IMR-90 (cell line): Measurements from ENCODE around the gene NXN. TPM values are rescaled to one million over a fixed set of nuclear protein-coding genes. Genes with fewer than 3 reads are reported as not detected.
A peak's percentile ranks its signal among the peaks of the same experiment; 100 is the strongest.

Experiments used
- ATAC-seq: fragments of 200-7000 bp; cut with Tn5 transposase; 2 replicates; pipeline ENCODE4 v1.9.1; 2020; ENCODE audit warnings: low read depth, mild to moderate bottlenecking, moderate library complexity
- BruUV-seq: library from RNA; stranded (reverse); fragments of 400-500 nt; replicated peaks from 2 replicates; lab custom pipeline; 2021; lab: Mats Ljungman, UMichigan
- CTCF ChIA-PET: fragments of 300-600 bp; formaldehyde crosslinking; extraction: SDS; loops from one replicate; lab custom pipeline; 2021; ENCODE audit warnings: antibody characterized with exemption; lab: Yijun Ruan, JAX
- POLR2A ChIA-PET: fragments of 300-600 bp; sonication (Branson Sonifier 250); formaldehyde crosslinking; loops from one replicate; lab custom pipeline; 2022; ENCODE audit warnings: antibody characterized with exemption; ENCODE audit not compliant: unreplicated experiment; lab: Charles Lee
- DNase-seq: peaks from one replicate; pipeline ENCODE4 v3.0.0; 2013
- H2AFZ ChIP-seq: replicated peaks from 2 replicates; pipeline ENCODE3; 2013; ENCODE audit warnings: low read length, mild to moderate bottlenecking; ENCODE audit not compliant: poor library complexity
- H2AK5ac ChIP-seq: 2 replicates; pipeline ENCODE4 v1.6.1; 2013; ENCODE audit warnings: low read depth, low read length, inconsistent platforms
- H2AK9ac ChIP-seq: replicated peaks from 2 replicates; pipeline ENCODE3; 2013; ENCODE audit warnings: mild to moderate bottlenecking, low read depth, low read length, moderate library complexity; ENCODE audit not compliant: poor library complexity
- H2BK120ac ChIP-seq: 2 replicates; pipeline ENCODE4 v1.6.1; 2013; ENCODE audit warnings: low read depth, low read length, inconsistent platforms
- H2BK15ac ChIP-seq: 3 replicates; pipeline ENCODE4 v1.6.1; 2013; ENCODE audit warnings: low read depth, low read length, inconsistent platforms
- H2BK20ac ChIP-seq: 2 replicates; pipeline ENCODE4 v1.6.1; 2013; ENCODE audit warnings: low read depth, mild to moderate bottlenecking, inconsistent platforms, low read length, moderate library complexity
- H2BK5ac ChIP-seq: 2 replicates; pipeline ENCODE4 v1.6.1; 2013; ENCODE audit warnings: mild to moderate bottlenecking, low read depth, low read length, inconsistent platforms; ENCODE audit not compliant: poor library complexity, severe bottlenecking
- H3K14ac ChIP-seq: replicated peaks from 2 replicates; pipeline ENCODE4 v1.6.1; 2013; ENCODE audit warnings: low read depth, low read length, inconsistent platforms
- H3K18ac ChIP-seq: 2 replicates; pipeline ENCODE4 v1.6.1; 2013; ENCODE audit warnings: low read depth, low read length, control low read depth
- H3K23ac ChIP-seq: 2 replicates; pipeline ENCODE4 v1.6.1; 2013; ENCODE audit warnings: low read depth, low read length, inconsistent platforms
- H3K27ac ChIP-seq: 2 replicates; pipeline ENCODE4 v1.5.1; 2013; ENCODE audit warnings: mild to moderate bottlenecking, control low read depth, low read length; ENCODE audit not compliant: insufficient read depth
- H3K27me3 ChIP-seq: 2 replicates; pipeline ENCODE4 v1.6.1; 2013; ENCODE audit warnings: low read length; ENCODE audit not compliant: control insufficient read depth, insufficient read depth
- H3K36me3 ChIP-seq: 2 replicates; pipeline ENCODE4 v1.6.1; 2013; ENCODE audit warnings: low read length, mixed read lengths; ENCODE audit not compliant: control insufficient read depth, insufficient read depth
- H3K4ac ChIP-seq: 2 replicates; pipeline ENCODE4 v1.6.1; 2013; ENCODE audit warnings: low read depth, low read length, inconsistent platforms
- H3K4me1 ChIP-seq: 2 replicates; pipeline ENCODE4 v1.6.1; 2013; ENCODE audit warnings: low read length, mixed read lengths; ENCODE audit not compliant: control insufficient read depth, insufficient read depth
- H3K4me2 ChIP-seq: 2 replicates; pipeline ENCODE4 v1.6.1; 2013; ENCODE audit warnings: low read depth, mild to moderate bottlenecking, control low read depth, low read length, moderate library complexity
- H3K4me3 ChIP-seq: 2 replicates; pipeline ENCODE4 v1.5.1; 2013; ENCODE audit warnings: low read depth, mild to moderate bottlenecking, control low read depth, low read length, moderate library complexity; ENCODE audit not compliant: insufficient read depth
- H3K56ac ChIP-seq: 2 replicates; pipeline ENCODE4 v1.6.1; 2013; ENCODE audit warnings: low read length, inconsistent platforms; ENCODE audit not compliant: insufficient read depth; ENCODE audit errors: extremely low read depth
- H3K79me1 ChIP-seq, 2 experiments: 2 replicates each; pipeline ENCODE4 v1.6.1; 2013; ENCODE audit warnings: low read length in 2 of 2, inconsistent platforms in 1 of 2, low read depth in 1 of 2
- H3K9ac ChIP-seq: 2 replicates; pipeline ENCODE4 v1.6.1; 2013; ENCODE audit warnings: low read depth, low read length, control low read depth
- H3K9me1 ChIP-seq: 2 replicates; pipeline ENCODE4 v1.6.1; 2013; ENCODE audit warnings: low read length, inconsistent platforms; ENCODE audit not compliant: insufficient read depth
- H3K9me3 ChIP-seq: 2 replicates; pipeline ENCODE4 v1.6.1; 2013; ENCODE audit warnings: low read length; ENCODE audit not compliant: control insufficient read depth, insufficient read depth
- H4K20me1 ChIP-seq: 2 replicates; pipeline ENCODE4 v1.6.1; 2013; ENCODE audit warnings: low read length, inconsistent platforms; ENCODE audit not compliant: insufficient read depth
- H4K5ac ChIP-seq: 2 replicates; pipeline ENCODE4 v1.6.1; 2013; ENCODE audit warnings: mild to moderate bottlenecking, low read depth, low read length, control low read depth
- H4K8ac ChIP-seq, 2 experiments: 2 replicates each; pipeline ENCODE4 v1.6.1; 2013; ENCODE audit warnings: low read depth in 2 of 2, low read length in 2 of 2, control low read depth in 1 of 2, inconsistent platforms in 1 of 2
- H4K91ac ChIP-seq: 2 replicates; pipeline ENCODE4 v1.6.1; 2013; ENCODE audit warnings: low read depth, low read length, inconsistent platforms; ENCODE audit not compliant: insufficient read depth
- CEBPB ChIP-seq: IDR thresholded peaks from 2 replicates; pipeline ENCODE4 v1.6.1; 2012; ENCODE audit warnings: low read depth, low read length, improper control_type of control experiment
- MAFK ChIP-seq: IDR thresholded peaks from 2 replicates; pipeline ENCODE4 v1.6.1; 2012; ENCODE audit warnings: low read depth, low read length, improper control_type of control experiment
- WGBS, 2 experiments: methylation state at CpG; one replicate each; pipeline versions ENCODE4 v1.1.5 to v1.1.7; 2013; ENCODE audit warnings: missing lambda C conversion rate in 2 of 2; ENCODE audit not compliant: insufficient read length in 1 of 2; ENCODE audit errors: extremely low coverage in 2 of 2; 5-methylcytosine and 5-hydroxymethylcytosine counted together
- dilution Hi-C: fragments of 300-500 bp; cut with HindIII; formaldehyde crosslinking; loops from one replicate; pipeline ENCODE4 v1.14.3; 2018; ENCODE audit warnings: low sequenced_read_pairs; ENCODE audit not compliant: unreplicated experiment
- in situ Hi-C: fragments of 300-500 bp; cut with MboI; formaldehyde crosslinking; loops from 3 replicates; pipeline ENCODE4 v1.14.3; 2019; ENCODE audit warnings: low sequenced_read_pairs, inconsistent platforms, mixed read lengths
- intact Hi-C: fragments of 100-400 bp; cut with micrococcal nuclease; formaldehyde crosslinking; loops from 2 replicates; pipeline ENCODE4 v1.10.0; 2022
- polyA plus RNA-seq, 3 experiments: library from polyadenylated mRNA; depleted of rRNA; stranded (reverse); fragments of >200 nt; gene quantifications; 2 replicates each; pipeline ENCODE4 v1.2.3, GENCODE V29; 2012; ENCODE audit warnings: low replicate concordance in 1 of 3
- total RNA-seq: library from RNA; depleted of rRNA; stranded (reverse); fragments of >200 nt; gene quantifications from 2 replicates; pipeline ENCODE4 v1.2.3, GENCODE V29; 2012

The NXN gene
- total and polyA plus RNA-seq, 2 of the 4 experiments (the other 2 are of a cell fraction): 52.5 to 116 TPM

- Histone ChIP-seq H3K56ac (no peak overlapping the region), H3K27ac (no peak overlapping the region), H2BK120ac (no peak overlapping the region), H2AK5ac (0 out of 2 replicates have a peak overlapping the region, but pooled peaks have one; percentile 23), H4K20me1 (peaks cover 73% of the 10 kb centered on the region), H3K36me3 (peaks cover 21% of the 10 kb centered on the region; the same call in 1 of the 2 replicates), H3K4me2 (peak overlapping the region; percentile 30), H3K9me1 (peaks cover 10% of the 10 kb centered on the region; the same call in 1 of the 2 replicates), H3K18ac (no peak overlapping the region), H3K9me3 (no peaks in the 10 kb centered on the region), H3K14ac (peak overlapping the region; percentile 54; the same call in 1 of the 2 replicates), H4K8ac (peak overlapping the region in 1 of 2 experiments; percentile 40; a peak in 1 of 4 replicates), H3K4ac (peak overlapping the region; percentile 51; the same call in 1 of the 2 replicates), H2AFZ (peak overlapping the region; percentile 66), H2BK5ac (no peak overlapping the region), H3K9ac (no peak overlapping the region), H3K23ac (peak overlapping the region; percentile 72; the same call in 1 of the 2 replicates), H2BK15ac (no peak overlapping the region), H3K27me3 (no peaks in the 10 kb centered on the region), H2AK9ac (peak overlapping the region; percentile 56), H4K91ac (peak overlapping the region; percentile 26; the same call in 1 of the 2 replicates), H2BK20ac (no peak overlapping the region), H3K4me1 (peaks cover 14% of the 10 kb centered on the region), H3K79me1 (peaks cover 18 to 60% of the 10 kb centered on the region in 2 experiments), H4K5ac (no peak overlapping the region), H3K4me3 (no peak overlapping the region)
- in situ Hi-C loops (no loop called here), dilution Hi-C loops (no loop called here), intact Hi-C loops (no loop called here)
- TF ChIP-seq CEBPB (no peak), MAFK (no peak)
- BruUV-seq: no TSS peak
- 72% methylated on average over 5 of the region's 30 CpGs; no CpG with 5 or more reads in 1 of the 2 experiments for WGBS, 2 experiments
- DNase-seq (peak; percentile 40), ATAC-seq (no peak)
- ChIA-PET CTCF (no interaction called here), POLR2A (no interaction called here)
Measured at GRCh38 chr17:850851-851763, 128.5 kb downstream of the NXN start.
